Parathyroid adenoma (tissue), 2 donors: ENCODE measurements around the gene SLC24A3.

Experiments used
- H2AFZ ChIP-seq: fragments of 300-600 bp; sonication (generic); one replicate; pipeline ENCODE4 v1.7.0; 2017; ENCODE audit warnings: antibody characterized with exemption, mild to moderate bottlenecking
- H3K27ac ChIP-seq: fragments of 300-600 bp; sonication (generic); one replicate; pipeline ENCODE4 v1.7.0; 2017
- H3K27me3 ChIP-seq: fragments of 300-600 bp; sonication (generic); one replicate; pipeline ENCODE4 v1.7.0; 2017; ENCODE audit warnings: low read length; ENCODE audit not compliant: control insufficient read depth, insufficient read depth
- H3K36me3 ChIP-seq: fragments of 300-600 bp; sonication (generic); one replicate; pipeline ENCODE4 v1.7.0; 2017; ENCODE audit warnings: low read length; ENCODE audit not compliant: control insufficient read depth, insufficient read depth
- H3K4me1 ChIP-seq: fragments of 300-600 bp; sonication (generic); one replicate; pipeline ENCODE4 v1.7.0; 2017; ENCODE audit warnings: control low read depth
- H3K4me2 ChIP-seq: fragments of 300-600 bp; sonication (generic); one replicate; pipeline ENCODE4 v1.7.0; 2017; ENCODE audit warnings: low read length
- H3K4me3 ChIP-seq: fragments of 300-600 bp; sonication (generic); one replicate; pipeline ENCODE4 v1.7.0; 2017; ENCODE audit warnings: low read depth, low read length
- H3K79me2 ChIP-seq: fragments of 300-600 bp; sonication (generic); one replicate; pipeline ENCODE4 v1.7.0; 2017; ENCODE audit warnings: control low read depth
- H3K9ac ChIP-seq: fragments of 300-600 bp; sonication (generic); one replicate; pipeline ENCODE4 v1.7.0; 2017; ENCODE audit warnings: mild to moderate bottlenecking
- H3K9me3 ChIP-seq: fragments of 300-600 bp; sonication (generic); one replicate; pipeline ENCODE4 v1.7.0; 2017; ENCODE audit warnings: low read length; ENCODE audit not compliant: control insufficient read depth
- CTCF ChIP-seq: fragments of 300-600 bp; sonication (generic); IDR thresholded peaks from one replicate; pipeline ENCODE4 v1.7.0; 2017; ENCODE audit warnings: antibody characterized with exemption, mild to moderate bottlenecking
- donor health status: primary hyperparathyroidism.

SLC24A3 gene

GRCh38 chr20:19511931-19512330 is 299.5 kb downstream of the SLC24A3 start:
- Histone ChIP-seq H3K4me3 (no peak overlapping the region), H3K79me2 (no peaks in the 10 kb centered on the region), H3K9me3 (no peaks in the 10 kb centered on the region), H2AFZ (no peak overlapping the region), H3K27ac (no peak overlapping the region), H3K4me1 (no peaks in the 10 kb centered on the region), H3K9ac (no peak overlapping the region), H3K4me2 (no peak overlapping the region), H3K36me3 (no peaks in the 10 kb centered on the region), H3K27me3 (no peaks in the 10 kb centered on the region)
- TF ChIP-seq CTCF: no peak

DNA sequence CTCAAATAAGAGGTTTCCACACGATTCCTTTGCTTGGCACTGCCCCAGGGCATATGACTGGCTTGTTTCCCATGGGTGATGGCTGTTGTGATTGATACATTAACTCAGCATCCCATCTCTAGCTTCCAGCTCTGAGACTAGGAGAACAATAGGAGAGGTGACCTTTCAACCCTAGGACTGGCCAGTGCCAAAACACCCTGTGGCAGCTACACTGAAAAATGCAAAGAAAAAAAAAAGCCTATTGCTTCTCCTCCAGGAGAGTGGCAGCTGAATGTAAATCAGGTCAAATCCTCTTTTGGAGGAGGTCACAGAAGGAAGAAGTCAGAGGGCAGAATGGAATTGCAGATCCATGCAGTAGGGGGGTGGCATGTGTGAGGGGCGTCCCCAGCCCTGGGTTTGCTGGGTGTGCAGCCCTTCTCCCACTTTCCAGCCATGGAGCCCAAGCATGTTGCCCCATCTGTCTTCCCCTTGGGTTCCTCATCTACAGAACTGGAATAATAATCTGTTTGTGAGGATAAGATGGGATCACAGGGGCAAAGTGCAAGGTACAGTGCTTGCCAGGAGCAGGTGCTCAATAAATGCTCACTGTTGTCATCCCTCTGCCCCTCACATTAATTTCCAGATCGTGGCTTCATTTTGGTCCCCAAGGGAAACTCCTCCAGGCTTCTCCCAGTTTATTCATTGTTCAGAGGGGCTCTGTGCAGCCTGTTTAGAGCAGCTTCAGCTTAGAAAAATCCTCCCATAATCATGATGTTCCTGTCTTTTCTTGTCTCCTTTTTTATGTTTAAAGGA is 300.6 kb downstream of the SLC24A3 start:
- Histone ChIP-seq H3K36me3 (no peaks in the 10 kb centered on the region), H3K4me3 (no peak overlapping the region), H3K27ac (no peak overlapping the region), H3K27me3 (no peaks in the 10 kb centered on the region), H3K9me3 (no peaks in the 10 kb centered on the region), H3K4me1 (no peaks in the 10 kb centered on the region), H2AFZ (no peak overlapping the region), H3K4me2 (no peak overlapping the region), H3K9ac (no peak overlapping the region), H3K79me2 (no peaks in the 10 kb centered on the region)
- no peak for TF ChIP-seq CTCF

DNA sequence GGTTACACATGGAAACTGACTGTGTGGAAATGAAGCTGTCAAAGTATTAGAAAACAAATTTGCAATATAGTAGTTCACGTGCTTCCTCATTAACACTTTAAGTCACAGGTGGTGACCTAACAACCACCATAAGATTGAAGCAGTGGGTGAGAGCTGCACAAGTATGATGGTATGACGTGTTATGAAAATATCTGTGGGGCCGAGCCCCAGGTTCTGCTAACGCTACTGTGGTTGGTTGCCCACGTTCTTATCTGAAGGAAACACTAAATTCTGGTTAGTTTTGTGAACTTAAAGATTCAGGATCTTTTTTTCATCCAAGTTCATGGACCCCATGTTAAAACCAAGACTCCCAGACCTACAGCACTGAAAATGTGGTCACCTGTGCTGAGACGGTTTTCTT is 302.6 kb downstream of the SLC24A3 start:
- no peaks in the 10 kb centered on the region for H3K36me3 ChIP-seq
- H3K4me3 ChIP-seq: no peak overlapping the region
- no peak overlapping the region for H3K9ac ChIP-seq
- H3K4me2 ChIP-seq: no peak overlapping the region
- H3K27me3 ChIP-seq: no peaks in the 10 kb centered on the region
- H2AFZ ChIP-seq: no peak overlapping the region
- no peaks in the 10 kb centered on the region for H3K9me3 ChIP-seq
- TF ChIP-seq CTCF: no peak
- no peaks in the 10 kb centered on the region for H3K79me2 ChIP-seq
- H3K4me1 ChIP-seq: no peaks in the 10 kb centered on the region
- no peak overlapping the region for H3K27ac ChIP-seq

DNA sequence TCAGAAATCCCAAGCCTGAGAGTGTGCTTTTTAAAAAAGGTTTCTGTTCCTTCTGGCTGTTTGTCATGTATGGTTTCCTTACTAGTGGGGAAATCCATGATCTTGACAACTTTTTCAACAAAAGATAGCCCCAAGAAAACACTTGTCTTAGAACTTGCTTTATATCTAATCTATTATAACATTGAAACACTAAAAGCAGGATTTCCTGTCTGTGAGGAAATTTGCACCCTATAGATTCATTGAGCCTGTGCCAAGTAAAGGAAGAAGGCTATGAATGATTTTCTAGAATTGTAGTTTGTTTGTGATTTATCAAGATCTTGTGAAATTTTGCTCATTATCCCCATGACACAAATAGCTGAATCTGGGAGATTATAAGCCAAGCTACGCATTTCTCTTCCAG is 307.0 kb downstream of the SLC24A3 start:
- no peak for TF ChIP-seq CTCF
- Histone ChIP-seq H3K4me1 (no peaks in the 10 kb centered on the region), H3K4me3 (no peak overlapping the region)

DNA sequence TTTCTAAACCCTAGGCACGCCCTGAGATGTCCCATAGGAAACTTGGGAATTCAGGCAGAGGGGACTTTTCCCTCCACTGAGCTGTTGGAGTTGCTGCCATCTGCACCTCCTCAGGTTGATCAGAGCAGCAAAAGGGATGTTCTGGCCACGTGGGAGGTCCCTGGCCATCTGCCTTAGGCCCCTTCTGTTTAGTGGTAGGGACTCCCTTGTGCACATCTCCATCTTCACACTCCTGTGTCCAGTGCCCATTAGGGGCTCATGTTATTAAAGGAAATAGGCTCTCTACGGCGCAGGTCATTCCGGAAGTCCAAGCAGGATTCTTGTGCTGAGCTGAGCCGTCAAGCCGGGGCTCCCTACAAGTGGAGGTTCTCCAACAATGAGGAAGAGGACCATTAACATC is 307.8 kb downstream of the SLC24A3 start:
- H2AFZ ChIP-seq: no peak overlapping the region
- no peak overlapping the region for H3K4me2 ChIP-seq
- H3K4me1 ChIP-seq: no peaks in the 10 kb centered on the region
- H3K79me2 ChIP-seq: no peaks in the 10 kb centered on the region
- no peak for TF ChIP-seq CTCF
- H3K4me3 ChIP-seq: no peak overlapping the region
- H3K36me3 ChIP-seq: no peaks in the 10 kb centered on the region
- H3K27ac ChIP-seq: no peak overlapping the region
- no peak overlapping the region for H3K9ac ChIP-seq
- no peaks in the 10 kb centered on the region for H3K9me3 ChIP-seq
- H3K27me3 ChIP-seq: no peaks in the 10 kb centered on the region

More for the DNA sequence above, 307.0 kb downstream of the SLC24A3 start:
- no peaks in the 10 kb centered on the region for H3K79me2 ChIP-seq
- no peaks in the 10 kb centered on the region for H3K36me3 ChIP-seq
- H3K9ac ChIP-seq: no peak overlapping the region
- no peak overlapping the region for H2AFZ ChIP-seq
- H3K27me3 ChIP-seq: no peaks in the 10 kb centered on the region
- no peak overlapping the region for H3K4me2 ChIP-seq
- no peak overlapping the region for H3K27ac ChIP-seq
- no peaks in the 10 kb centered on the region for H3K9me3 ChIP-seq
